Uterus (tissue), 4 donors: ENCODE measurements around the gene PDZD8. TPM values are rescaled to one million over a fixed set of nuclear protein-coding genes. Genes with fewer than 3 reads are reported as not detected.

Experiments
- DNase-seq, 2 donors: peaks; one replicate each; pipeline ENCODE4 v3.0.0-alpha.2; 2019 to 2020
- H3K27ac ChIP-seq, 2 donors: fragments of 200-600 bp; sonication (generic); 1 replicate in 1 of 2; 2 replicates in 1 of 2; pipeline ENCODE4 v1.5.1; 2016 to 2018
- H3K27me3 ChIP-seq, 2 donors: fragments of 200-600 bp; sonication (generic); one replicate each; pipeline ENCODE4 v1.5.1; 2018 to 2019; ENCODE audit warnings: control low read depth in 1 of 2
- H3K36me3 ChIP-seq, 2 donors: fragments of 200-600 bp; sonication (generic); one replicate each; pipeline ENCODE4 v1.5.1; 2019; ENCODE audit warnings: control low read depth in 1 of 2
- H3K4me1 ChIP-seq, 2 donors: fragments of 200-600 bp; sonication (generic); one replicate each; pipeline ENCODE4 v1.5.1; 2018 to 2019; ENCODE audit warnings: control low read depth in 1 of 2
- H3K4me3 ChIP-seq, 2 donors: fragments of 200-600 bp; sonication (generic); 1 replicate in 1 of 2; 2 replicates in 1 of 2; pipeline ENCODE4 v1.5.1; 2018 to 2019; ENCODE audit warnings: mild to moderate bottlenecking in 1 of 2
- H3K9me3 ChIP-seq, 2 donors: fragments of 200-600 bp; sonication (generic); one replicate each; pipeline ENCODE4 v1.5.1; 2019; ENCODE audit warnings: control low read depth in 1 of 2
- POLR2A ChIP-seq, 2 donors: fragments of 450-650 bp; IDR thresholded peaks; one replicate each; pipeline ENCODE4 v1.6.1; 2016; ENCODE audit warnings: antibody characterized with exemption in 2 of 2, mild to moderate bottlenecking in 1 of 2, moderate library complexity in 1 of 2
- intact Hi-C: fragments of 100-400 bp; cut with DNase I; formaldehyde crosslinking; loops from one replicate; pipeline ENCODE4 v1.15.1; 2023; ENCODE audit warnings: low total_unique reads
- total RNA-seq, 4 donors: library from RNA; depleted of rRNA in 3 of 4; stranded (reverse); fragments of >200 nt in 3 of 4; gene quantifications; one replicate each; pipeline versions ENCODE4 v1.1.0 to v1.2.4, GENCODE V29; 2014 to 2023
- TF ChIP-seq, protein P1 (sequence below), 4 experiments: fragments of 200-600 bp in 2 of 4; fragments of 450-650 bp in 2 of 4; sonication (generic) in 2 of 4; IDR thresholded peaks; one replicate each; pipeline ENCODE4 v1.5.1; 2016 to 2019; ENCODE audit warnings: antibody characterized with exemption in 4 of 4, mild to moderate bottlenecking in 2 of 4, moderate library complexity in 1 of 4
- donor health status: DM: yes; HTN: yes; CAD: no.

PDZD8 gene
- total RNA-seq, 4 donors from 2014 or later = 13.8 to 44.1 (median 35.6) TPM

DNA sequence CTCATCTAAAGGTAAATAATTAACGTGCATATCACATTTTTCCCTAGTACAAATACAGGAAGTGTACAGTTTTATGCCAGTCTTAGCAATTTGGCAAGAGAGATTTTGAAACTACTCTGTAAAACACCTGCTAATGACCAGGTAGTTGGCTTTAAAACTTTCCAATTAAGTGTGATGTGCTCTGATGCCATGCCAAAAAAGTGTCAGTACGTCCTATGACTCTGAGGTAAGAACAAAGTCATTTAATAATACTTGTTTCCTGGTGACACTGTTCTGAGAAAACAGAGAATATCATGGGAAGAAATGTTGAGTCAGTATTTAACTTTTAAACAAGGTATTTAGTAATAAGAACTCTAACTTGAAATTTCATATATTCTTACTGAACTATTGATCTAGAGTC, 9.6 kb downstream of the PDZD8 start:
- Histone ChIP-seq H3K36me3 (no peaks in the 10 kb centered on the region), H3K27ac (no peak overlapping the region), H3K27me3 (no peaks in the 10 kb centered on the region), H3K4me3 (no peak overlapping the region), H3K4me1 (no peaks in the 10 kb centered on the region), H3K9me3 (no peaks in the 10 kb centered on the region)
- no peak for DNase-seq
- intact Hi-C loops = no loop called here
- TF ChIP-seq POLR2A (IDR thresholded peaks at IDR 0.05) = no peak
- TF ChIP-seq, protein P1, sequence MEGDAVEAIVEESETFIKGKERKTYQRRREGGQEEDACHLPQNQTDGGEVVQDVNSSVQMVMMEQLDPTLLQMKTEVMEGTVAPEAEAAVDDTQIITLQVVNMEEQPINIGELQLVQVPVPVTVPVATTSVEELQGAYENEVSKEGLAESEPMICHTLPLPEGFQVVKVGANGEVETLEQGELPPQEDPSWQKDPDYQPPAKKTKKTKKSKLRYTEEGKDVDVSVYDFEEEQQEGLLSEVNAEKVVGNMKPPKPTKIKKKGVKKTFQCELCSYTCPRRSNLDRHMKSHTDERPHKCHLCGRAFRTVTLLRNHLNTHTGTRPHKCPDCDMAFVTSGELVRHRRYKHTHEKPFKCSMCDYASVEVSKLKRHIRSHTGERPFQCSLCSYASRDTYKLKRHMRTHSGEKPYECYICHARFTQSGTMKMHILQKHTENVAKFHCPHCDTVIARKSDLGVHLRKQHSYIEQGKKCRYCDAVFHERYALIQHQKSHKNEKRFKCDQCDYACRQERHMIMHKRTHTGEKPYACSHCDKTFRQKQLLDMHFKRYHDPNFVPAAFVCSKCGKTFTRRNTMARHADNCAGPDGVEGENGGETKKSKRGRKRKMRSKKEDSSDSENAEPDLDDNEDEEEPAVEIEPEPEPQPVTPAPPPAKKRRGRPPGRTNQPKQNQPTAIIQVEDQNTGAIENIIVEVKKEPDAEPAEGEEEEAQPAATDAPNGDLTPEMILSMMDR (IDR thresholded peaks at IDR 0.05) = no peak

DNA sequence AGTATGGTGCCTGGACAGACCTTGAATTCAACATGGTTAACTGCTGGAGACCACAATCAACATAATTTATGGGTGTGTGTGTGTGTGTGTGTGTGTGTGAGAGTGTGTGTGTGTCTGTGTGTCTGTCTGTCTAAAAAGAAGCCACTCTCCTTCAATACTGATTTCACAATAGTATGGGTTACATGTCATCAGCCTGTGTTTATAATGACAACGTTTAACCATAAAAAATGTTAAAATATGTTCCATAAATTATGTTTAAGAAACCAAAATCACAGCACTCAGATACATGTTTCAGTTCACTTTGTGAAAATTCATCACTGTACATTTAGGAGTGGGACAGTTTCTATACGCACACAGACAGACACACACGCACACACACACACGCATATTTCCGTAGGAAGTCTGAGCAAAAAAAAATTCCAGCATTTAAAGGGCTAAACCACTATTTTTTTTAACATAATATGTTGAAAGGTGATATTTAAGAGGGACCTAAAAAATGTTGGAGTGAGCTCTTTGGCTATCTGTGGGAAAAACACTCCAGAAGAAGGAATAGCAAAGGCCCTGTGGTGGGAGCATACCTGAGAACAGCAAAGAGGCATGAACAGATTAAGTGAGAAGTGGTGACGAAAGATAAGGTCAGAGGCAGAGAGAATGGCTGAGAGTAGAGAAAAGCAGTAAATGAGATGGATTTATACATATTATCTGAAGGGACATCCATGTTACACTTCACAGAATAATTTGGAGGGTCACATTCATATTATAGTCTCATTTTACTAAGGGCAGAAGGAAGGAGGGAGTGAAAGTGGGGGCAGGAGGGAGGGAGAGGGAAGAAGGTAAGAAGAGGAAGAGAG, 10.9 kb downstream of the PDZD8 start:
- Histone ChIP-seq H3K27ac (no peak overlapping the region), H3K36me3 (no peaks in the 10 kb centered on the region), H3K4me3 (no peak overlapping the region), H3K27me3 (no peaks in the 10 kb centered on the region), H3K4me1 (no peaks in the 10 kb centered on the region), H3K9me3 (no peaks in the 10 kb centered on the region)
- no peak for TF ChIP-seq POLR2A (IDR thresholded peaks at IDR 0.05)
- TF ChIP-seq, protein P1 (IDR thresholded peaks at IDR 0.05) = no peak
- no peak for DNase-seq
- intact Hi-C loops = no loop called here

DNA sequence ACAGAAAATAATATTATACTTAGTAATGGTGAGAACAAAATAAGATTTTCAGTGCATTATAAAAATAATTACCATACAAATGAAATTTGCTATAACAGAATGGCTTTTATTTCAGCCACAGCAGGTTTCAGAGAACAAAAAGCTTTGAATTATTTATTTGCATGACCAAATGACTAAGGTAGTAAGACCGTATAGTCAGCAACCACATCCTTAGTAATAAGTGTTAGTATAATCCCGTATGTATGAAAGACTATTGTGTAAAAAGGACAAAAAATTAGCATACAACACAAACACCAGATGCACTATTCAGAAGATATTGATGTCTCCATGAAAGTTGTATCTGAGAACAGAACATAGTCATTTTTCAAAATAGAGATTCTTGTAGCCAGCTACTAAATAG, 12.2 kb downstream of the PDZD8 start:
- Histone ChIP-seq H3K4me3 (no peak overlapping the region), H3K27ac (no peak overlapping the region), H3K9me3 (no peaks in the 10 kb centered on the region), H3K27me3 (no peaks in the 10 kb centered on the region), H3K36me3 (no peaks in the 10 kb centered on the region), H3K4me1 (no peaks in the 10 kb centered on the region)
- no peak for DNase-seq
- intact Hi-C loops = no loop called here
- TF ChIP-seq POLR2A (IDR thresholded peaks at IDR 0.05) = no peak
- TF ChIP-seq, protein P1 (IDR thresholded peaks at IDR 0.05) = no peak

DNA sequence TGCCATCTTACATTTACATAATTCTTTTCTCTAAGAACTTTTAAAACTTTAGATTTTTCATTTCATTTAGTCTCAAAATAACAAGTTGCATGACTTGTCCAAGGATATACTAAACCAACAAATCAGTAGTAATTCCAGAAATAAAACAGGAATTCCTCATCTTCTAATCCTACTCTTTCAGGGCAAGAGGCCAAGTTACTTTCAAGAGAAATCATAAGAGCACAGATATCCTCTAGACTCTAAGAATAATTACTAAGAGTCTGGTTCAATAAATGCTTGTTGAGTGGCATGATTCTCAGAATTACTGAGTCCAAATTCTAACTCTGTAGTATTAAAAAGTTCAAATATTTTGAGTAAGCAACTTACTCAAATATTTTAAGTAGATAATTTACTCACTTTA, 12.9 kb downstream of the PDZD8 start:
- no peak for TF ChIP-seq POLR2A (IDR thresholded peaks at IDR 0.05)
- TF ChIP-seq, protein P1 (IDR thresholded peaks at IDR 0.05) = no peak
- Histone ChIP-seq H3K27ac (no peak overlapping the region), H3K36me3 (no peaks in the 10 kb centered on the region), H3K4me3 (no peak overlapping the region), H3K4me1 (no peaks in the 10 kb centered on the region), H3K27me3 (no peaks in the 10 kb centered on the region), H3K9me3 (no peaks in the 10 kb centered on the region)
- intact Hi-C loops = no loop called here
- DNase-seq = no peak

DNA sequence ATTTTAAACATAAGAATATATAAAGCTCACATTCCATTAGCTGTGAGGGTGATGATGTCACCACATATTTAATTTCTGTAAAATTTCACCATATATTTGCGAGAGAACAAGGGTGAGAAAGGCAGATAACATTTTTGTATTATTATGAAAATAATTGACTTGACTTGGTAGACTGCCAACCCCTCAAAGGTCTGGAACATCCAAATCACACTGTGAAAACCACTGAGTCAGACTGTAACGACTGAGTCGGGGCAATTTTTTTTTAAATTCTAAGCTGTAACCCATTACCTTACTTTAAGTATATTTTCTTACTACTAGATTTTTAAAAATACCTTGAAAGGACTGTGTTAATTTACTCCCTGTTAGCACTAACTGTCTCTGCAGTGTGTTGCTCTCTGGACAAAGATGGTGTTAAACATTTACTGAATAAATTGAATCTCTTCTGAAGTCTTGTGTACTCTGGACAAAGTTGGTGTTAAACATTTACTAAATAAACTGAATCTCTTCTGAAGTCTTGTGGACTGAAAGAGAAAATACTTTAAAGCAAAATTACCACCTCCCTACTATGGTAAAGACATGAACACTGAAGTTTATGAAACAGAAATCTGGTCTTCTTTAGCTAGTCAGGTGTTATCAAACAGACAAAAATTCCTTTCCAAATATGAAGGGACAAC, 14.1 kb downstream of the PDZD8 start:
- intact Hi-C loops = no loop called here
- TF ChIP-seq, protein P1 (IDR thresholded peaks at IDR 0.05) = no peak
- TF ChIP-seq POLR2A (IDR thresholded peaks at IDR 0.05) = no peak
- no peaks in the 10 kb centered on the region for H3K4me1 ChIP-seq

More for the DNA sequence above, 14.1 kb downstream of the PDZD8 start:
- Histone ChIP-seq H3K4me3 (no peak overlapping the region), H3K27me3 (no peaks in the 10 kb centered on the region), H3K36me3 (no peaks in the 10 kb centered on the region), H3K27ac (no peak overlapping the region), H3K9me3 (no peaks in the 10 kb centered on the region)
- DNase-seq = no peak
